ENCODE measurements around the gene DOK6. TPM values are rescaled to one million over a fixed set of nuclear protein-coding genes. Genes with fewer than 3 reads are reported as not detected.

The DOK6 gene
- total RNA-seq, 1 donor from 2014 or later: 19.7 TPM

- peaks cover 3% of the 10 kb centered on the region for H3K36me3 Mint-ChIP-seq (ENCODE audit: unreplicated experiment)
- H3K27ac Mint-ChIP-seq (ENCODE audit: unreplicated experiment): no peak overlapping the region
- H3K4me3 Mint-ChIP-seq (ENCODE audit: unreplicated experiment): no peak overlapping the region
Measured at GRCh38 chr18:69364930-69365329, 35.8 kb upstream of the DOK6 start.

DNA sequence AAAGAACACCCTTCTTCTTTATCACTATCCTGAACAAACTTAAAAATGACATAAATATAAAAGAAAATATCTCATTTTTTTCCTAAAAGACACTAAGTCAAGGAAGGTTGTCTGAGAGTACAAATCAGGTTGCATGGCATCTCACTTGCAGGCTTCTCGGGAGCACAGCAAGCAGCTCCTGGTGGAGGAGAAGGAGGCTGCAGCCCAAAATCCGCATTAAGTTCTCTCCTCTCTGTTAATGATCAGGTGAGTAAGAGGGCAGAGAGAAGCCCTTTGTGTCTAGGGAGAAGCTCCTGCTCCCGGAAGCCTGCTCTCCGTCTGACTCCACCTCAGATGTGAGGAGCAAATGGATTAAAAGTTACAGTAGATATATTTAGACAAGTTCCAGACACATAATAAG, 35.0 kb upstream of the DOK6 start:
- TF ChIP-seq CTCF (IDR thresholded peaks at IDR 0.05; ENCODE audit: partially characterized antibody, unreplicated experiment): no peak
- Mint-ChIP-seq H3K36me3 (ENCODE audit: unreplicated experiment) (no peaks in the 10 kb centered on the region), H3K27ac (ENCODE audit: unreplicated experiment) (no peak overlapping the region), H3K9me3 (ENCODE audit: unreplicated experiment) (no peaks in the 10 kb centered on the region), H3K4me1 (ENCODE audit: low read depth, unreplicated experiment) (no peaks in the 10 kb centered on the region), H3K4me3 (ENCODE audit: unreplicated experiment) (no peak overlapping the region), H3K27me3 (ENCODE audit: unreplicated experiment) (no peaks in the 10 kb centered on the region)
- no peak for DNase-seq

More at GRCh38 chr18:69364930-69365329, 35.8 kb upstream of the DOK6 start:
- H3K9me3 Mint-ChIP-seq (ENCODE audit: unreplicated experiment): peaks cover 2% of the 10 kb centered on the region
- H3K4me1 Mint-ChIP-seq (ENCODE audit: low read depth, unreplicated experiment): no peaks in the 10 kb centered on the region
- no peak for DNase-seq
- TF ChIP-seq CTCF (IDR thresholded peaks at IDR 0.05; ENCODE audit: partially characterized antibody, unreplicated experiment): no peak
- H3K27me3 Mint-ChIP-seq (ENCODE audit: unreplicated experiment): no peaks in the 10 kb centered on the region

GRCh38 chr18:69367104-69367503, 33.6 kb upstream of the DOK6 start:
- Mint-ChIP-seq H3K4me1 (ENCODE audit: low read depth, unreplicated experiment) (no peaks in the 10 kb centered on the region), H3K36me3 (ENCODE audit: unreplicated experiment) (no peaks in the 10 kb centered on the region), H3K27ac (ENCODE audit: unreplicated experiment) (no peak overlapping the region), H3K4me3 (ENCODE audit: unreplicated experiment) (no peak overlapping the region), H3K9me3 (ENCODE audit: unreplicated experiment) (no peaks in the 10 kb centered on the region), H3K27me3 (ENCODE audit: unreplicated experiment) (no peaks in the 10 kb centered on the region)
- no peak for TF ChIP-seq CTCF (IDR thresholded peaks at IDR 0.05; ENCODE audit: partially characterized antibody, unreplicated experiment)
- no peak for DNase-seq

DNA sequence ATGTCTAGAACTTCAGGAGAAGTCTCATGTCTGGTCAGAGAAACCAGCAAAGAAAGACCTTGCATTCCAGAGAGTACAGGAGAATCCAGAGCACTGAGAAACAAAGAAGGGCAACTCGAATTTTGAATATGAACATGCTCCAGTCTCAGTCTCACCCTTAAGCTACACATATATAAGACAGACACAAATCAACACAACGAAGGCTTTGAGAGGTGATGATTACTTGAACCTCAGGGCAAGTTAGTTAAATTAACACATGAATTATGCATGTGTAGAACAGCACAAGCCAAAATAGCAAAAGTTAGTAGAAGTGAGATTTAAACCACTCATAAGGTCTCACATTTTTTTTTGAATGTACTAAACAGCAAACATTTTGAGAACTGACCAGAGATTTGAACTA, 29.0 kb upstream of the DOK6 start:
- Mint-ChIP-seq H3K27me3 (ENCODE audit: unreplicated experiment) (no peaks in the 10 kb centered on the region), H3K9me3 (ENCODE audit: unreplicated experiment) (no peaks in the 10 kb centered on the region), H3K27ac (ENCODE audit: unreplicated experiment) (no peak overlapping the region), H3K4me1 (ENCODE audit: low read depth, unreplicated experiment) (peaks cover 10% of the 10 kb centered on the region), H3K36me3 (ENCODE audit: unreplicated experiment) (no peaks in the 10 kb centered on the region), H3K4me3 (ENCODE audit: unreplicated experiment) (no peak overlapping the region)
- no peak for DNase-seq
- TF ChIP-seq CTCF (IDR thresholded peaks at IDR 0.05; ENCODE audit: partially characterized antibody, unreplicated experiment): no peak

DNA sequence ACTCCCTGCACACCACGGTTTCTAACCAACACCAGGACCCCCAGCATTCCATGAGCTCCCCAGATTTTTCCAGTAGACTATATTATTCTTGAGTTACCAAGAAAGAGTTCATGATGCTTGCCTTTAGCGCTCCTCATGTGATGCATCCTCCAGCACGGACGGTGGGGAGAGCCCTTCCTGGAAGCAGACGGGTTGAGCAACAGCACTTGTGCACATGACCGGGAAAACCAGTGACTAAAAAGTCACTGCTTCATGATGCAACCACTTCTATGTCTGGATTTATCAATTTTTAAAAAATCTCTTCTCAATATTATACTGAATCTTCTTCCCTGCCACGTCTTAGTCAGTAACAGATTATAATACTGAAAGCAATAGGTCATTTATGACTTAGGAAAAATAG, 20.4 kb upstream of the DOK6 start:
- no peak for TF ChIP-seq CTCF (IDR thresholded peaks at IDR 0.05; ENCODE audit: partially characterized antibody, unreplicated experiment)
- H3K4me1 Mint-ChIP-seq (ENCODE audit: low read depth, unreplicated experiment): peaks cover 12% of the 10 kb centered on the region
- H3K9me3 Mint-ChIP-seq (ENCODE audit: unreplicated experiment): no peaks in the 10 kb centered on the region

More for the DNA sequence above, 20.4 kb upstream of the DOK6 start:
- Mint-ChIP-seq H3K27ac (ENCODE audit: unreplicated experiment) (no peak overlapping the region), H3K27me3 (ENCODE audit: unreplicated experiment) (no peaks in the 10 kb centered on the region), H3K36me3 (ENCODE audit: unreplicated experiment) (no peaks in the 10 kb centered on the region), H3K4me3 (ENCODE audit: unreplicated experiment) (no peak overlapping the region)
- no peak for DNase-seq
